B cell (primary cell): ENCODE data around the gene MRTFA. TPM values are rescaled to one million over a fixed set of nuclear protein-coding genes. Genes with fewer than 3 reads are reported as not detected.
A peak's percentile ranks its signal among the peaks of the same experiment; 100 is the strongest.
"Not testable (repeated sequence)": the region's sequence is repeated elsewhere in the genome, so short reads cannot be mapped to it uniquely, and the experiment has no call there.

Experiments used
- ATAC-seq: fragments of 200-7000 bp; cut with Tn5 transposase; one replicate; pipeline ENCODE4 v1.10.0; 2021; ENCODE audit warnings: low read depth, mild to moderate bottlenecking, moderate number of reproducible peaks, moderate library complexity
- CTCF ChIA-PET: fragments of 350-600 bp; sonication (Branson Sonifier 250); formaldehyde crosslinking; loops from one replicate; lab custom pipeline; 2021; ENCODE audit warnings: antibody characterized with exemption, inconsistent platforms; lab: Charles Lee
- POLR2A ChIA-PET: fragments of 350-600 bp; sonication (Branson Sonifier 250); formaldehyde crosslinking; loops from one replicate; lab custom pipeline; 2021; ENCODE audit warnings: antibody characterized with exemption; lab: Charles Lee
- DNase-seq: peaks from one replicate; pipeline ENCODE4 v3.0.0; 2013
- H2AFZ ChIP-seq: 2 replicates; pipeline ENCODE4 v1.6.1; 2012; ENCODE audit warnings: mild to moderate bottlenecking, low read depth, low read length; ENCODE audit not compliant: insufficient read depth, poor library complexity, severe bottlenecking
- H3K27ac ChIP-seq, 2 donors: 1 replicate in 1 of 2; 2 replicates in 1 of 2; pipeline ENCODE4 v1.5.1; 2012 to 2013; ENCODE audit warnings: low read length in 2 of 2, mild to moderate bottlenecking in 2 of 2, moderate library complexity in 1 of 2
- H3K27me3 ChIP-seq, 4 experiments: fragments of 200-600 bp in 1 of 4; sonication (generic) in 1 of 4; replicated peaks in 1 of 4; 1 replicate in 2 of 4; 2 replicates in 2 of 4; pipeline versions ENCODE4 v1.6.1 to v1.7.0; 2013 to 2016; ENCODE audit warnings: low read length in 3 of 4, mild to moderate bottlenecking in 2 of 4, mixed read lengths in 1 of 4, moderate library complexity in 1 of 4; ENCODE audit not compliant: insufficient read depth in 4 of 4, control insufficient read depth in 3 of 4; ENCODE audit errors: control extremely low read depth in 1 of 4
- H3K36me3 ChIP-seq, 2 experiments: replicated peaks in 1 of 2; 1 replicate in 1 of 2; 2 replicates in 1 of 2; pipeline versions ENCODE4 v1.6.1 to v1.7.1; 2013; ENCODE audit warnings: low read length in 1 of 2; ENCODE audit not compliant: insufficient read depth in 2 of 2, control insufficient read depth in 1 of 2; ENCODE audit errors: control extremely low read depth in 1 of 2, extremely low read depth in 1 of 2
- H3K4me1 ChIP-seq, 2 donors: fragments of 200-600 bp in 1 of 2; sonication (generic) in 1 of 2; 1 replicate in 1 of 2; 2 replicates in 1 of 2; pipeline versions ENCODE4 v1.5.1 to v1.6.1; 2013 to 2017; ENCODE audit warnings: low read length in 2 of 2; ENCODE audit not compliant: control insufficient read depth in 2 of 2, insufficient read depth in 2 of 2
- H3K4me2 ChIP-seq: replicated peaks from 2 replicates; pipeline ENCODE3; 2012; ENCODE audit warnings: mild to moderate bottlenecking, low read depth, low read length; ENCODE audit not compliant: poor library complexity, severe bottlenecking
- H3K4me3 ChIP-seq, 5 experiments: fragments of 200-600 bp in 1 of 5; sonication (generic) in 1 of 5; 1 replicate in 3 of 5; 2 replicates in 2 of 5; pipeline versions ENCODE4 v1.5.1 to v1.7.0; 2011 to 2016; ENCODE audit warnings: low read length in 4 of 5, mild to moderate bottlenecking in 4 of 5, low read depth in 2 of 5, control low read depth in 1 of 5, moderate library complexity in 1 of 5; ENCODE audit not compliant: insufficient read depth in 1 of 5; ENCODE audit errors: control extremely low read depth in 1 of 5, extremely low read depth in 1 of 5
- H3K79me2 ChIP-seq: fragments of 200-600 bp; sonication (generic); one replicate; pipeline ENCODE4 v1.6.0; 2016; ENCODE audit warnings: low read length; ENCODE audit not compliant: control insufficient read depth, insufficient read depth
- H3K9ac ChIP-seq: fragments of 200-600 bp; sonication (generic); 2 replicates; pipeline ENCODE4 v1.6.1; 2017; ENCODE audit warnings: mild to moderate bottlenecking, low read length, moderate library complexity
- H3K9me3 ChIP-seq, 3 donors: one replicate each; pipeline versions ENCODE4 v1.6.1 to v1.7.1; 2013; ENCODE audit warnings: low read length in 2 of 3; ENCODE audit not compliant: control insufficient read depth in 2 of 3, insufficient read depth in 1 of 3; ENCODE audit errors: control extremely low read depth in 1 of 3
- H4K20me1 ChIP-seq: 2 replicates; pipeline ENCODE4 v1.6.0; 2012; ENCODE audit warnings: mild to moderate bottlenecking, low read length; ENCODE audit not compliant: insufficient read depth, control insufficient read depth, poor library complexity, severe bottlenecking
- H3K27ac Mint-ChIP-seq: one replicate; pipeline ENCODE4 v1.8.0; 2021; ENCODE audit warnings: mixed read lengths
- H3K27me3 Mint-ChIP-seq: one replicate; pipeline ENCODE4 v1.8.0; 2021; ENCODE audit warnings: mixed read lengths
- H3K4me1 Mint-ChIP-seq: one replicate; pipeline ENCODE4 v1.8.0; 2021; ENCODE audit warnings: mixed read lengths
- H3K4me3 Mint-ChIP-seq: one replicate; pipeline ENCODE4 v1.8.0; 2021; ENCODE audit warnings: mixed read lengths
- H3K9me3 Mint-ChIP-seq: one replicate; pipeline ENCODE4 v1.8.0; 2022; ENCODE audit warnings: mixed read lengths; ENCODE audit not compliant: insufficient read depth
- CTCF ChIP-seq: fragments of 200-600 bp; IDR thresholded peaks from one replicate; pipeline ENCODE4 v1.8.0; 2022; ENCODE audit warnings: antibody characterized with exemption, mild to moderate bottlenecking
- EZH2 ChIP-seq: IDR thresholded peaks from 2 replicates; pipeline ENCODE4 v1.6.1; 2012; ENCODE audit warnings: borderline replicate concordance, low read depth, mild to moderate bottlenecking, moderate library complexity, low read length; ENCODE audit not compliant: insufficient read depth, poor library complexity, severe bottlenecking
- WGBS: methylation state at CpG from one replicate; pipeline ENCODE4 v1.1.5; 2013; ENCODE audit warnings: missing lambda C conversion rate; ENCODE audit not compliant: insufficient coverage; 5-methylcytosine and 5-hydroxymethylcytosine counted together
- intact Hi-C: fragments of 100-400 bp; cut with micrococcal nuclease; formaldehyde crosslinking; loops from one replicate; pipeline ENCODE4 v1.10.0; 2022
- polyA plus RNA-seq: library from polyadenylated mRNA; depleted of rRNA; stranded (reverse); fragments of >200 nt; gene quantifications from 2 replicates; pipeline ENCODE4 v1.2.3, GENCODE V29; 2012
- total RNA-seq, 2 donors: library from RNA; stranded (reverse); fragments of 120-200 nt in 1 of 2; gene quantifications; 1 replicate in 1 of 2; 2 replicates in 1 of 2; pipeline versions ENCODE4 v1.2.3 to v1.2.4, GENCODE V29; 2013 to 2022

The MRTFA gene
- total and polyA plus RNA-seq, 2 donors (not counting 1 experiment from before 2014, with no cell fraction given) = 28.9 to 82.6 TPM

GRCh38 chr22:40531951-40532900 is 104.3 kb downstream of the MRTFA start:
- ATAC-seq (no peak), DNase-seq (no peak)
- Histone ChIP-seq H3K9me3 (no peaks in the 10 kb centered on the region), H3K4me3 (peak overlapping the region in 1 of 5 experiments; percentile 27), H3K4me1 (peaks cover 31 to 46% of the 10 kb centered on the region in 2 donors), H3K9ac (peak overlapping the region; percentile 4), H3K4me2 (peak overlapping the region; percentile 62), H3K27ac (no peak overlapping the region), H3K27me3 (no peaks in the 10 kb centered on the region), H4K20me1 (peaks cover 12% of the 10 kb centered on the region), H2AFZ (no peak overlapping the region), H3K36me3 (no peaks in the 10 kb centered on the region), H3K79me2 (peaks cover 46% of the 10 kb centered on the region)
- peak overlapping the region; percentile 9 for H3K4me3 Mint-ChIP-seq
- ChIA-PET CTCF (interaction anchor here (1.9 to 3.3 kb wide), 4 partner anchors 12 to 367 kb away, joined by 5 to 23 read pairs (median 6); no protein-coding TSS in a partner anchor), POLR2A (interaction anchor here (1.5 kb wide), 1 partner anchor 104 kb away, joined by 7 read pairs; the partner anchor contains the start of gene MRTFA)
- WGBS = 43% methylated on average over 1 of the region's 3 CpGs
- H3K27me3 Mint-ChIP-seq = no peaks in the 10 kb centered on the region
- intact Hi-C loops = loop anchor here (2.0 to 10.0 kb wide), 2 partner anchors 63 to 115 kb away; no protein-coding TSS in a partner anchor
- TF ChIP-seq CTCF (no peak), EZH2 (no peak)
- peaks cover 54% of the 10 kb centered on the region for H3K4me1 Mint-ChIP-seq
- no peak overlapping the region for H3K27ac Mint-ChIP-seq
- H3K9me3 Mint-ChIP-seq = no peaks in the 10 kb centered on the region

- H3K9me3 ChIP-seq, H3K9me3 Mint-ChIP-seq, H3K27me3 Mint-ChIP-seq, H3K4me3 ChIP-seq, DNase-seq, ATAC-seq, H3K9ac ChIP-seq, H3K36me3 ChIP-seq, H3K27ac Mint-ChIP-seq, POLR2A ChIA-PET, H2AFZ ChIP-seq, H3K27ac ChIP-seq, H3K27me3 ChIP-seq: not testable (repeated sequence)
- Mint-ChIP-seq H3K4me3 (peak overlapping the region; percentile 23), H3K4me1 (peaks cover 61% of the 10 kb centered on the region)
- H3K79me2 ChIP-seq = peaks cover 50% of the 10 kb centered on the region
- CTCF ChIA-PET = interaction anchor here (0.6 to 2.3 kb wide), 6 partner anchors 11 to 118 kb away, joined by 3 to 25 read pairs (median 4); no protein-coding TSS in a partner anchor
- intact Hi-C loops = loop anchor here (10.0 kb wide), 1 partner anchor 64 kb away; no protein-coding TSS in a partner anchor
- no CpG with 5 or more reads among the region's 6 CpGs for WGBS
- peaks cover 12% of the 10 kb centered on the region for H4K20me1 ChIP-seq
- H3K4me2 ChIP-seq = peak overlapping the region; percentile 23
- H3K4me1 ChIP-seq = peaks cover 31 to 46% of the 10 kb centered on the region in 2 donors
Measured at GRCh38 chr22:40530391-40530790, 106.1 kb downstream of the MRTFA start.
